Measurements from ENCODE around the gene PPP1R15B.
A peak's percentile ranks its signal among the peaks of the same experiment; 100 is the strongest.

The PPP1R15B gene

DNA sequence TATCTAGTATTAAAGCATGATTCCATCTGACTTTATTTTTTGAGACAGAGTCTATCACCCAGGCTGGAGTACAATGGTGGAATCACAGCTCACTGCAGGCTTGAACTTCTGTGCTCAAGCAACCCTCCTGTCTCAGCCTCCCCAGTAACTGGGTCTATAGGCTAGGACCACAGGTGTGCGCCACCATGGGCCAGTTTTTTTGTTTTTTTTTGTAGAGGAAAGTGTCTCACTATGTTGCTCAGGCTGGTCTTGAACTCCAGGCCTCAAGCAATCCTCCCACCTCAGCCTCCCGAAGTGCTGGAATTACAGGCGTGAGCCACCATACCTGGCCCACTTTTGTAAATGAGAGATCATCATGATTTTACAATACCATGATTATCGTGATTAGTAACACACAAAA, 9.2 kb downstream of the PPP1R15B start:
- H3K36me3 ChIP-seq, result peaks cover 64% of the 10 kb centered on the region
- DNase-seq, result no peak
- no peaks in the 10 kb centered on the region for H3K9me3 ChIP-seq
- no peak overlapping the region for H3K4me3 ChIP-seq (ENCODE audit: low read depth, low read length)
- no peaks in the 10 kb centered on the region for H3K27me3 ChIP-seq
- no peaks in the 10 kb centered on the region for H3K4me1 ChIP-seq
- TF ChIP-seq, protein P1, sequence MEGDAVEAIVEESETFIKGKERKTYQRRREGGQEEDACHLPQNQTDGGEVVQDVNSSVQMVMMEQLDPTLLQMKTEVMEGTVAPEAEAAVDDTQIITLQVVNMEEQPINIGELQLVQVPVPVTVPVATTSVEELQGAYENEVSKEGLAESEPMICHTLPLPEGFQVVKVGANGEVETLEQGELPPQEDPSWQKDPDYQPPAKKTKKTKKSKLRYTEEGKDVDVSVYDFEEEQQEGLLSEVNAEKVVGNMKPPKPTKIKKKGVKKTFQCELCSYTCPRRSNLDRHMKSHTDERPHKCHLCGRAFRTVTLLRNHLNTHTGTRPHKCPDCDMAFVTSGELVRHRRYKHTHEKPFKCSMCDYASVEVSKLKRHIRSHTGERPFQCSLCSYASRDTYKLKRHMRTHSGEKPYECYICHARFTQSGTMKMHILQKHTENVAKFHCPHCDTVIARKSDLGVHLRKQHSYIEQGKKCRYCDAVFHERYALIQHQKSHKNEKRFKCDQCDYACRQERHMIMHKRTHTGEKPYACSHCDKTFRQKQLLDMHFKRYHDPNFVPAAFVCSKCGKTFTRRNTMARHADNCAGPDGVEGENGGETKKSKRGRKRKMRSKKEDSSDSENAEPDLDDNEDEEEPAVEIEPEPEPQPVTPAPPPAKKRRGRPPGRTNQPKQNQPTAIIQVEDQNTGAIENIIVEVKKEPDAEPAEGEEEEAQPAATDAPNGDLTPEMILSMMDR (IDR thresholded peaks at IDR 0.05; ENCODE audit: low read depth, low read length), result no peak

DNA sequence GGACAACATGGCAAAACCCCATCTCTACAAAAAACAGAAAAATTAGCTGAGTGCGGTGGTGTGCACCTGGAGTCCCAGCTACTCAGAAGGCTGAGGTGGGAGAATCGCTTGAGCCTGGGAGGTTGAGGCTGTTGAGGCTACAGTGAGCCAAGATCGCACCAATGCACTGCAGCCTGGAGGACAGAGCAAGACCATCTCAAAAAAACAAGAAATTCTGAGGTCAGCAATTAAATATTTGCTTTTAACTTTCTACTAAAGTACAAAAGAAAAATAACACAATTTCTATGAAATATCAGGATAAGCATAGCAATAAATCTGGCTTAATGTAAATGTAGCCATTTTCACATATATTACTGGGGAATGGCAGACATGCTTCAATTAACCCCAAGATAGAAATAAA, 9.9 kb downstream of the PPP1R15B start:
- TF ChIP-seq, protein P1 (IDR thresholded peaks at IDR 0.05; ENCODE audit: low read depth, low read length), result no peak
- Histone ChIP-seq H3K27me3 (no peaks in the 10 kb centered on the region), H3K36me3 (peaks cover 63% of the 10 kb centered on the region), H3K4me3 (ENCODE audit: low read depth, low read length) (no peak overlapping the region), H3K4me1 (no peaks in the 10 kb centered on the region), H3K9me3 (no peaks in the 10 kb centered on the region)
- DNase-seq, result no peak

DNA sequence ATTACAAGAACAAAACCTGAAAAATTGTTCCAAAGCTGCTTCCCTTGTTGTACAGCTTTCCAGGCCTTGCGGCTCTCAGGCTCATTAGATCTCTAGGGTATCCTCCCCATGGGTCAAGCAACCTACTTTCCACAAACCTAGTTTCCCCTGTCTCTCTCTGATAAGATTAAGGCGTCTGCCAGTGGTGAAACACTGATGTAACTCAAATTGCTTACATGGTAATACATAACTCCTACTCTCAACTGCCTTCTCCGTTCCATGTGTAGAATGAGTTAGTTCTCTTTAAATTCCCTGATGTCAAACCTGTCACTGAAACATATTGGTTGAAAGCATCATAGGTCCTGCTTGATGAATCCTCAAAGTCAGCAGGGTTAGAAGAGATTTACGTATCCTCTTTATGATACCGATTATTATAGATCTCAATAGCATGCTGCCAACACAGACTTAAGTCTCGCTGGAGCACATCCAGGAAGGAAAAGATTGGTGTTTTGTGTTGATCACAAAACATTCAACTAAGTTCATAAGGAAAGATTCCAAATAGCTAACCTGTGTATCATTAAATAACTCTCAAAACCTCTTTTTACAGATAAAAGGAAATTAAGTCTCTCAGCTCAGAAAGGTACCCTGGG, 10.6 kb downstream of the PPP1R15B start:
- H3K4me1 ChIP-seq, result no peaks in the 10 kb centered on the region
- no peaks in the 10 kb centered on the region for H3K27me3 ChIP-seq
- no peak for DNase-seq
- H3K36me3 ChIP-seq, result peaks cover 59% of the 10 kb centered on the region
- TF ChIP-seq, protein P1 (IDR thresholded peaks at IDR 0.05; ENCODE audit: low read depth, low read length), result no peak
- H3K4me3 ChIP-seq (ENCODE audit: low read depth, low read length), result no peak overlapping the region
- H3K9me3 ChIP-seq, result no peaks in the 10 kb centered on the region

DNA sequence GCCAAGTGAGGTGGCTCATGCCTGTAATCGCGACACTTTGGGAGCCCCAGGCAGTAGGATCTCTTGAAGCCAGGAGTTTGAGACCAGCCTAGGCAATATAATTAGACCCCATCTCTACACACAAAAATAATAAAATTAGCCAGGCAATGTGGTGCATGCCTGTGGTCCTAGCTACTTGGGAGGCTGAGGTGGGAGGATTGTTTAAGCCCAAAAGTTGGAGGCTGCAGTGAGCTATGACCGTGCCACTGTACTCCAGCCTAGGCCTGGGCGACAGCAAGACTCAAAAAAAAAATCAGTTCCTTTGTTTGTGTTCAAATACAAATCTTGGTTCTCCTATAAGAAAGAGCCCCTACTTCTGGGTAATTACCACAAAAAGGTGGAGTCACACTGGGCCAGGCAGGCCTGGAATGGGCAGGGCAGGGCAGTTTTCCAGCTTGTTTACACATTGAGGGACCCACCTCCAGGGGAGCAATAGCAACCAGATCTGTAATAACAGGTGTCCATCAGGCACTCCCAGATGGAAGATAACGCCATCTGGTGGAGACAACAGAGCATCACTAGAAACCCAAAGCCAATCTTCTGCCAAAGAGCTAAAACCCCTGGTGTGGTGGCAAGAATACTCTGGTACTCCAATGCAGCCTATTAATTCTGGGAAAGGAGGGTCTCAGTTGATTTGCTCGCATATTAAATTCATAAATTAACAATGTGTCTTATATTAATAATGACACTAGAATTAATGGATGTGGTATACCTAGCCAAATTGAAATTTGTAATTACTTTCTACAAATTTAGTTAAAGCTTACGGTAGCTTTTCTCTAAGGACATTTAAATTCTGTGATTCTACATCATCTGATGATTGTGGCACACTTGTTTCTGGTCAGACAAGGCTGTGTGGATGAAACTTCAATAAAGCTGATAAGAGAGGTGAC, 13.2 kb downstream of the PPP1R15B start:
- no peaks in the 10 kb centered on the region for H3K9me3 ChIP-seq
- H3K4me3 ChIP-seq (ENCODE audit: low read depth, low read length), result no peak overlapping the region
- TF ChIP-seq, protein P1 (IDR thresholded peaks at IDR 0.05; ENCODE audit: low read depth, low read length), result peak; percentile 99
- peak; percentile 81 for DNase-seq
- H3K27me3 ChIP-seq, result no peaks in the 10 kb centered on the region; the same call in 1 of the 2 replicates
- peaks cover 34% of the 10 kb centered on the region for H3K36me3 ChIP-seq
- H3K4me1 ChIP-seq, result no peaks in the 10 kb centered on the region

DNA sequence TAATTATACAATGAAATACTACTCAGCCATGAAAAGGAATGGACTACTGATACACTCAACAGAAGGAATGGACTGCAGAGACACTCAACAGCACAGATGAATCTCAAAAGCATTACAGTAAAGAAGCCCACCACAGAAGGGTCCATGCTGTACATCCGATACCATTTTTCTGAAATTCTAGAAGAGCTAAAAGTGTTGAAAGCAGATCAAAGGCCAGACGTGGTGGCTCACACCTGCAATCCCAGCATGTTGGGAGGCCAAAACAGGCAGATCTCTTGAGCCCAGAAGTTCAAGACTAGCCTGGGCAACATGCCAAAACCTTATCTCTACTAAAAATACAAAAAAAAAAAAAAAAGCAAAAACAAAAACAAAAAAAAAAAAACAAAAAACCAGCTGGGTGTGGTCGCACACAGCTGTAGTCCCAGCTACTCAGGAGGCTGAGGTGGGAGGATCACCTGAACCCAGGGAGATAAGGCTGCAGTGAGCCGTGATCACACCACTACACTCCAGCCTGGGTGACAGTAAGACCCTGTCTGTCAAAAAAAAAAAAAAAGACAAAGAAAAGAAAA, 15.5 kb downstream of the PPP1R15B start:
- TF ChIP-seq, protein P1 (IDR thresholded peaks at IDR 0.05; ENCODE audit: low read depth, low read length), result no peak
- Histone ChIP-seq H3K4me3 (ENCODE audit: low read depth, low read length) (no peak overlapping the region), H3K9me3 (no peaks in the 10 kb centered on the region), H3K27me3 (peaks cover 14% of the 10 kb centered on the region), H3K36me3 (peaks cover 21% of the 10 kb centered on the region), H3K4me1 (no peaks in the 10 kb centered on the region)
- no peak for DNase-seq
